HFFc6 (cell line): ENCODE results near the gene CHMP6. TPM values are rescaled to one million over a fixed set of nuclear protein-coding genes. Genes with fewer than 3 reads are reported as not detected.

ENCODE experiments used
- DNase-seq: peaks from one replicate; pipeline ENCODE4 v3.0.0-alpha.2; 2018
- H3K27ac Mint-ChIP-seq: 2 replicates; pipeline ENCODE4 v1.8.0; 2020; ENCODE audit warnings: mild to moderate bottlenecking, mixed read lengths
- H3K27me3 Mint-ChIP-seq: 2 replicates; pipeline ENCODE4 v1.8.0; 2021; ENCODE audit warnings: mild to moderate bottlenecking, moderate library complexity, mixed read lengths; ENCODE audit not compliant: insufficient read depth
- H3K36me3 Mint-ChIP-seq: 2 replicates; pipeline ENCODE4 v1.8.0; 2021; ENCODE audit warnings: low read depth, mixed read lengths
- H3K4me1 Mint-ChIP-seq: 2 replicates; pipeline ENCODE4 v1.8.0; 2020; ENCODE audit warnings: low read depth, mixed read lengths
- H3K4me3 Mint-ChIP-seq: 2 replicates; pipeline ENCODE4 v1.8.0; 2020; ENCODE audit warnings: mild to moderate bottlenecking, moderate library complexity, mixed read lengths
- H3K9me3 Mint-ChIP-seq: 2 replicates; pipeline ENCODE4 v1.8.0; 2020; ENCODE audit warnings: mild to moderate bottlenecking, mixed read lengths
- total RNA-seq, 6 experiments: library from RNA; stranded (reverse); fragmentation: NEBNext Ultra II Directional; extraction: Animal tissue kit (Norgen Biotek cat#: 25700); gene quantifications; 2 replicates in 1 of 6; 3 replicates in 5 of 6; pipeline ENCODE4 v1.2.3, GENCODE V29; 2021
- TF ChIP-seq, protein P1 (sequence below): fragments of 200-600 bp; sonication (generic); IDR thresholded peaks from 2 replicates; pipeline ENCODE4 v1.5.0; 2021; ENCODE audit warnings: antibody characterized with exemption, mild to moderate bottlenecking

The CHMP6 gene
- total RNA-seq, 6 experiments from 2014 or later: 27.6 to 38.5 (median 31.5) TPM

DNA sequence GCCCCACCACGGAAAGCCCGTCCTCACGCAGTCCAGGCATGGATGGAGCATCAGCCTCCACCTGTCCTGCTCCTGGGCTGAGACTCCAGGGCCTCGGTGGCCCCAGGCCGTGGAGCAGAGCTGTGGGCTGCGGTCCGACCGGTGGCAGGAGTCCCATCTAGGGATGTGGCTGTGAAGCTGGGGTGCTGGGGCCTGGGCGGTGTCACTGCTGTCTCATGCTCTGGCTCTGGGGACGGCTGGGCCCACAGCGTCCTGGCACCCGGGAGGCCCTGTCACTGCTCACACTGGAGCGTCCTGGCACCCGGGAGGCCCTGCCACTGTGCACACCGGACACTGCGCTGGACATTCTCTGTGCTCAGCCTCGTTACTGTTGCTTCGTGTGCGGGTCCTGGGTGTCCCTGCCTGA, 51.7 kb downstream of the CHMP6 start:
- Mint-ChIP-seq H3K36me3 (peaks cover 5% of the 10 kb centered on the region; the same call in 1 of the 2 replicates), H3K4me1 (peaks cover 57% of the 10 kb centered on the region), H3K4me3 (peak overlapping the region; percentile 78; the same call in 1 of the 2 replicates), H3K9me3 (no peaks in the 10 kb centered on the region), H3K27me3 (peaks cover 9% of the 10 kb centered on the region), H3K27ac (peak overlapping the region; percentile 96)
- TF ChIP-seq, protein P1, sequence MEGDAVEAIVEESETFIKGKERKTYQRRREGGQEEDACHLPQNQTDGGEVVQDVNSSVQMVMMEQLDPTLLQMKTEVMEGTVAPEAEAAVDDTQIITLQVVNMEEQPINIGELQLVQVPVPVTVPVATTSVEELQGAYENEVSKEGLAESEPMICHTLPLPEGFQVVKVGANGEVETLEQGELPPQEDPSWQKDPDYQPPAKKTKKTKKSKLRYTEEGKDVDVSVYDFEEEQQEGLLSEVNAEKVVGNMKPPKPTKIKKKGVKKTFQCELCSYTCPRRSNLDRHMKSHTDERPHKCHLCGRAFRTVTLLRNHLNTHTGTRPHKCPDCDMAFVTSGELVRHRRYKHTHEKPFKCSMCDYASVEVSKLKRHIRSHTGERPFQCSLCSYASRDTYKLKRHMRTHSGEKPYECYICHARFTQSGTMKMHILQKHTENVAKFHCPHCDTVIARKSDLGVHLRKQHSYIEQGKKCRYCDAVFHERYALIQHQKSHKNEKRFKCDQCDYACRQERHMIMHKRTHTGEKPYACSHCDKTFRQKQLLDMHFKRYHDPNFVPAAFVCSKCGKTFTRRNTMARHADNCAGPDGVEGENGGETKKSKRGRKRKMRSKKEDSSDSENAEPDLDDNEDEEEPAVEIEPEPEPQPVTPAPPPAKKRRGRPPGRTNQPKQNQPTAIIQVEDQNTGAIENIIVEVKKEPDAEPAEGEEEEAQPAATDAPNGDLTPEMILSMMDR: no peak
- DNase-seq: no peak

DNA sequence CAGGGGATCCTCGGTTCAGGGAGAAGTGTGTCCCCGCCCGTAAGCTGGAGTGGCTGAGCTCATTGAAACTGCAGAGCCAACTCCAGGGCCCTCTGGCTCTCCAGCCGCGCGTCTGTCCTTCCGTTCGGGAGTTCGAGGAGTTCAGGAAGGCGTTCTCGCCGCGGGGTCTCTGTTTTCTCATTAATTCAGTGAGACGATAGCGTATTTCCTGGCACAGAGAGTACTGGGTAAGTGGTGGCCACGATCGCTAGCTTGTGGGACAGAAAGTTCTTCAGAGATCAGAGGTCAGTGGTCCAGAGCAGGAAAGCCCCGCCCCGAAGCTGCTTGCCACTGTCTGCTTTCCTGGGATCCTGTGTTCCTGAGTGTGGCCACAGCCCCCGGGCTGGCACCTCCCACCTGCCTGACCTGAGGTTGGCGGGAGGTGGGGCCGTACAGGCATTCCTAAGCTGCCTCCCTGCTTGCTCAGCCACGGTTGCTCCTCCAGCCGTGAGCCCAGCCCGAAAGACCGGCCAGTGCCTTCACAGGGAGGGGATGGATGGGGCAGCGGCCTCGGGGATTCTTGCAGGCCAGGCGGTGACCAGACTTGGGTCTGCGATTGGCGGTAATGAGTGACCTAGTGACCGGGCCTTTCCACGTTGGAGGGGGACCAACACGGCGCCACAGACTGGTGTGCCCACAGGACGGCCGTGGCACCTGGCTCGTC, 52.2 kb downstream of the CHMP6 start:
- Mint-ChIP-seq H3K4me3 (peak overlapping the region; percentile 78; the same call in 1 of the 2 replicates), H3K27ac (peak overlapping the region; percentile 96), H3K4me1 (peaks cover 55% of the 10 kb centered on the region), H3K27me3 (peaks cover 9% of the 10 kb centered on the region), H3K9me3 (no peaks in the 10 kb centered on the region), H3K36me3 (peaks cover 5% of the 10 kb centered on the region; the same call in 1 of the 2 replicates)
- peak; percentile 32 for DNase-seq
- TF ChIP-seq, protein P1: no peak

DNA sequence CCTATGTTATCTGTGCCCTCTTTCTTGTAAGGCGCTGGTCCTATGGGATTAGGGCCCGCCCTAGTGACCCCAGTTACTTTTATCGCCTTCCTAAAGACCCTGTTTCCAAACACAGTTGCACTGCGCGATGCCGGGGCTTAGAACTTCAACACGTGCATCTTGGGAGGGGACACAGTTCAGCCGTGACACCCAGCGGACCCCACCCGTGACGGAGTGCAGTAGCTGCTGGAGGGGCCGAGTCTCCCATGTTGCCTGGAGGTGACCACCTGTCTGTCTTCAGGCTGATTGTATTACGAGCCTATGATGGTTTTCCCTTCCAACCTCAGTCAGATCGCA, 52.8 kb downstream of the CHMP6 start:
- Mint-ChIP-seq H3K27ac (peak overlapping the region; percentile 96), H3K36me3 (peaks cover 5% of the 10 kb centered on the region; the same call in 1 of the 2 replicates), H3K27me3 (peaks cover 9% of the 10 kb centered on the region), H3K4me3 (peak overlapping the region; percentile 78), H3K4me1 (peaks cover 50% of the 10 kb centered on the region), H3K9me3 (no peaks in the 10 kb centered on the region)
- no peak for DNase-seq
- TF ChIP-seq, protein P1: no peak

GRCh38 chr17:81044764-81045589, 53.3 kb downstream of the CHMP6 start:
- Mint-ChIP-seq H3K27ac (peak overlapping the region; percentile 96), H3K27me3 (peaks cover 9% of the 10 kb centered on the region), H3K4me3 (peak overlapping the region; percentile 78), H3K9me3 (no peaks in the 10 kb centered on the region), H3K36me3 (peaks cover 5% of the 10 kb centered on the region; the same call in 1 of the 2 replicates), H3K4me1 (peaks cover 44% of the 10 kb centered on the region)
- TF ChIP-seq, protein P1: no peak
- peak; percentile 82 for DNase-seq

GRCh38 chr17:81045590-81046095, 54.0 kb downstream of the CHMP6 start:
- no peak overlapping the region for H3K4me3 Mint-ChIP-seq
- peaks cover 37% of the 10 kb centered on the region for H3K4me1 Mint-ChIP-seq
- peaks cover 5% of the 10 kb centered on the region; the same call in 1 of the 2 replicates for H3K36me3 Mint-ChIP-seq
- peak overlapping the region; percentile 96 for H3K27ac Mint-ChIP-seq
- TF ChIP-seq, protein P1: no peak
- H3K9me3 Mint-ChIP-seq: no peaks in the 10 kb centered on the region
- DNase-seq: no peak
- peaks cover 9% of the 10 kb centered on the region for H3K27me3 Mint-ChIP-seq
